ENCODE results near the gene CABLES2. TPM values are rescaled to one million over a fixed set of nuclear protein-coding genes. Genes with fewer than 3 reads are reported as not detected.

The CABLES2 gene
- total RNA-seq, 4 donors from 2014 or later, result 2.0 to 3.8 (median 2.2) TPM

DNA sequence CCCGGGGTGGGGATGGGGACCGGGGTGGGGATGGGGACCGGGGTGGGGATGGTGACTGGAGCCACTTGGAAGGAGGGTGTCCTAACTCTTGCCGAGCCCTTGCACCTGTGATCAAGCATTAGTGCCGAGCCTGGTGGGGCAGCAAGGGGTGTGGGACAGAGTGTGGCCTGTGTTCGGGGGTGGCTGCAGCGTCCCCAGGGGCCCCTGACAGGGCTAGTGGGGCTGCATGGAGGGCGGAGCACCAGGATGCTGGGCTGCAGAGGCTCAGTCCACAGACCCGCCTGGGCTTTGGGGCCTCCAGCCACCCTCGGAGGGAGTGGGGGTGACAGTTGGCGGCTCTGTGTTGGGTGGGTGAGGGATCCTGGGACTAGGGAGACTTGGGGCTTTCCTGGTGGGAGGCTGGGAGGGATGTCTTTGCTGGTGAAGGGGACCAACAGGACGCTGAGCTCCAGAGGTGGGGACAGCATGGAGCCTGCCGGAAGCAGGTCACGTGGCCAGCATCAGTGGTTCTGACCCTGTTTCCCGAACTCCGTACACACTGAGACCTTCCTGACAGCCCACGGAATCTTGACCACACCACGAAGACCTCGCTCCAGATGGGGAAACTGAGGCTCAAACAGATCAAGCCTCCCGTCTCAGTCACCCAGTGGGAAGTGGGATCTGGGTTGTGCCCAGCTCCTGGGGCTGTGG lies 15.7 kb upstream of the CABLES2 start:
- intact Hi-C loops (cut with DNase I), result no loop called here
- H3K4me3 ChIP-seq, result no peak overlapping the region
- H3K4me1 ChIP-seq, result peaks cover 0 to 31% (median 1%) of the 10 kb centered on the region in 3 donors
- no peak overlapping the region for H3K27ac ChIP-seq
- no peaks in the 10 kb centered on the region for H3K9me3 ChIP-seq
- H3K27me3 ChIP-seq, result peaks cover 0 to 50% (median 0%) of the 10 kb centered on the region in 4 donors
- no peak for DNase-seq
- H3K36me3 ChIP-seq, result no peaks in the 10 kb centered on the region
- no peak for TF ChIP-seq POLR2A (IDR thresholded peaks at IDR 0.05)
- TF ChIP-seq, protein P1, sequence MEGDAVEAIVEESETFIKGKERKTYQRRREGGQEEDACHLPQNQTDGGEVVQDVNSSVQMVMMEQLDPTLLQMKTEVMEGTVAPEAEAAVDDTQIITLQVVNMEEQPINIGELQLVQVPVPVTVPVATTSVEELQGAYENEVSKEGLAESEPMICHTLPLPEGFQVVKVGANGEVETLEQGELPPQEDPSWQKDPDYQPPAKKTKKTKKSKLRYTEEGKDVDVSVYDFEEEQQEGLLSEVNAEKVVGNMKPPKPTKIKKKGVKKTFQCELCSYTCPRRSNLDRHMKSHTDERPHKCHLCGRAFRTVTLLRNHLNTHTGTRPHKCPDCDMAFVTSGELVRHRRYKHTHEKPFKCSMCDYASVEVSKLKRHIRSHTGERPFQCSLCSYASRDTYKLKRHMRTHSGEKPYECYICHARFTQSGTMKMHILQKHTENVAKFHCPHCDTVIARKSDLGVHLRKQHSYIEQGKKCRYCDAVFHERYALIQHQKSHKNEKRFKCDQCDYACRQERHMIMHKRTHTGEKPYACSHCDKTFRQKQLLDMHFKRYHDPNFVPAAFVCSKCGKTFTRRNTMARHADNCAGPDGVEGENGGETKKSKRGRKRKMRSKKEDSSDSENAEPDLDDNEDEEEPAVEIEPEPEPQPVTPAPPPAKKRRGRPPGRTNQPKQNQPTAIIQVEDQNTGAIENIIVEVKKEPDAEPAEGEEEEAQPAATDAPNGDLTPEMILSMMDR (IDR thresholded peaks at IDR 0.05), result no peak
- 88 to 89% methylated on average over 9 to 10 of the region's 20 CpGs for WGBS, 2 donors

DNA sequence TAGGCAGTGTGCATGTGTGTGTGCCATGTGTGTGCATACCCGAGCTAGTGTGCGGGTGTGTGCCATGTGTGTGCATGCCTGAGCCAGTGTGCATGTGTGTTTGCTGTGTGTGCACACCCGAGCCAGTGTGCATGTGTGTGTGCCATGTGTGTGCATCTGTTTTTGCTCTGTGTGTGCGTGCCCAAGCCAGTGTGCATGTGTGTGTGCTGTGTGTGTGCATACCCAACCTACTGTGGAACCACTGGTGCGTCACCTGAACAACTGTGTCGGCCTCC lies 14.6 kb upstream of the CABLES2 start:
- Histone ChIP-seq H3K4me3 (no peak overlapping the region), H3K27me3 (peaks cover 0 to 47% (median 0%) of the 10 kb centered on the region in 4 donors), H3K36me3 (no peaks in the 10 kb centered on the region), H3K27ac (no peak overlapping the region), H3K4me1 (peaks cover 0 to 21% (median 0%) of the 10 kb centered on the region in 3 donors), H3K9me3 (no peaks in the 10 kb centered on the region)
- WGBS, 2 donors, result 83 to 92% methylated on average over 2 to 6 of the region's 6 CpGs
- TF ChIP-seq, protein P1 (IDR thresholded peaks at IDR 0.05), result no peak
- no peak for TF ChIP-seq POLR2A (IDR thresholded peaks at IDR 0.05)
- DNase-seq, result no peak
- intact Hi-C loops (cut with DNase I), result no loop called here

DNA sequence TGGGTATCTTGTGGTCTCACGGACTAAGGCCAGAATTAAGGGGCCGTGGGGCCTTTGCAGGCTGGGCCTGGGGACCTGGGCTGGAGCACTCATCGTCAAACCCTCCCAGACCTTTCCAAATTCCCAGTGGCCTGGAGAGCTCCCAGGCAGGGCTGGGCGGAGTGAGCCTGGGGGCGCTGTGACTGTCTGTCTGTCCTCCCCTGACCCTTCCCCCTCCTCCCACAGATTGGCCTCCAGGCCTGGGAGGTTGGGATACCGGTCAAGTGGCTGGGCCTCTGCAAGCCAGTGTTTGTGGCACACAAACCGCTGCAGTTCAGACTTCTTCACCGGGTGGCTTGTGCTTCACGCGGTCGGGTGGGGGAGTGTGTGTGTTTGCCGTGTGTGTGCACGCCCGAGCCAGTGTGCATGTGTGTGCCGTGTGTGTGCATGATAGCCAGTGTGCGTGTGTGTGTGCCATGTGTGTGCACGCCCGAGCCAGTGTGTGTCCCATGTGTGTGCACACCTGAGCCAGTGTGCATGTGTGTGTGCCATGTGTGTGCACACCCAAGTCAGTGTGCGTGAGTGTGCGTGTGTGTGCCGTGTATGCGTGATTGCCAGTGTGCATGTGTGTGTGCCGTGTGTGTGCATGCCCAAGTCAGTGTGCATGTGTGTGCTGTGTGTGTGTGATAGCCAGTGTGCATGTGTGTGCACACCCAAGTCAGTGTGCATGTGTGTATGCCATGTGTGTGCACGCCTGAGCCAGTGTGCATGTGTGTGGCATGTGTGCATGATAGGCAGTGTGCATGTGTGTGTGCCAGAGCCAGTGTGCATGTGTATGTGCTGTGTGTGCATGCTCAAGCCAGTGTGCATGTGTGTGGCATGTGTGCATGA lies 14.0 kb upstream of the CABLES2 start:
- Histone ChIP-seq H3K4me3 (no peak overlapping the region), H3K36me3 (no peaks in the 10 kb centered on the region), H3K9me3 (no peaks in the 10 kb centered on the region), H3K4me1 (peaks cover 0 to 15% (median 0%) of the 10 kb centered on the region in 3 donors), H3K27ac (no peak overlapping the region), H3K27me3 (peaks cover 0 to 53% (median 0%) of the 10 kb centered on the region in 4 donors)
- no peak for DNase-seq
- TF ChIP-seq, protein P1 (IDR thresholded peaks at IDR 0.05), result no peak
- TF ChIP-seq POLR2A (IDR thresholded peaks at IDR 0.05), result no peak
- WGBS, 2 donors, result 87% methylated on average over 18 of the region's 24 CpGs; no CpG with 5 or more reads in 1 of the 2 donors
- intact Hi-C loops (cut with DNase I), result no loop called here

DNA sequence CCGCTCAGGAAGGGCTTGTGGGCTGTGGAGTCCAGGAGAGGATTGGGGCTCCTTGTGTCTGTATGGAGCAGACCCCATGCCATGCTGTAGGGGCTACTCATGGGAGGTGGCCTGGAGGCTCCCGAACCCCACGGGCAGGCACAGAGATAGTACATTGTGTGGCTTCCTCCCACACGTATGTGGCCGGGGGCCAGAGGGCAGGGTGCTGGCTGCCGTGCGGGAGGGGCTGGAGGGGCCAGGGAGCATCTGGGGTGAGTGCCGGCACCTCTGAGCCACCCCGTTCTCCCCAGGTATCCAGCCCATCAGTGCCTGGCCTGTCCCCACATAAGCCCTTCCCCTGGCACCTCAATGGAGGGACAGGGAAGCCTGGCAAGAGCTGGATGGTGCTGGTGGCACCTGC lies 12.7 kb upstream of the CABLES2 start:
- peaks cover 0 to 46% (median 0%) of the 10 kb centered on the region in 4 donors for H3K27me3 ChIP-seq
- TF ChIP-seq, protein P1 (IDR thresholded peaks at IDR 0.05), result no peak
- no peak for TF ChIP-seq POLR2A (IDR thresholded peaks at IDR 0.05)
- H3K9me3 ChIP-seq, result no peaks in the 10 kb centered on the region
- no peaks in the 10 kb centered on the region for H3K36me3 ChIP-seq
- H3K27ac ChIP-seq, result no peak overlapping the region
- DNase-seq, result no peak
- no peak overlapping the region for H3K4me3 ChIP-seq
- peaks cover 0 to 12% (median 0%) of the 10 kb centered on the region in 3 donors for H3K4me1 ChIP-seq
- intact Hi-C loops (cut with DNase I), result no loop called here
- WGBS, 2 donors, result no CpG with 5 or more reads among the region's 9 CpGs
